Parathyroid adenoma (tissue), 2 donors: ENCODE results near the gene MAP3K20.

Experiments used
- H2AFZ ChIP-seq: fragments of 300-600 bp; sonication (generic); one replicate; pipeline ENCODE4 v1.7.0; 2017; ENCODE audit warnings: antibody characterized with exemption, mild to moderate bottlenecking
- H3K27ac ChIP-seq: fragments of 300-600 bp; sonication (generic); one replicate; pipeline ENCODE4 v1.7.0; 2017
- H3K27me3 ChIP-seq: fragments of 300-600 bp; sonication (generic); one replicate; pipeline ENCODE4 v1.7.0; 2017; ENCODE audit warnings: low read length; ENCODE audit not compliant: control insufficient read depth, insufficient read depth
- H3K36me3 ChIP-seq: fragments of 300-600 bp; sonication (generic); one replicate; pipeline ENCODE4 v1.7.0; 2017; ENCODE audit warnings: low read length; ENCODE audit not compliant: control insufficient read depth, insufficient read depth
- H3K4me1 ChIP-seq: fragments of 300-600 bp; sonication (generic); one replicate; pipeline ENCODE4 v1.7.0; 2017; ENCODE audit warnings: control low read depth
- H3K4me2 ChIP-seq: fragments of 300-600 bp; sonication (generic); one replicate; pipeline ENCODE4 v1.7.0; 2017; ENCODE audit warnings: low read length
- H3K4me3 ChIP-seq: fragments of 300-600 bp; sonication (generic); one replicate; pipeline ENCODE4 v1.7.0; 2017; ENCODE audit warnings: low read depth, low read length
- H3K79me2 ChIP-seq: fragments of 300-600 bp; sonication (generic); one replicate; pipeline ENCODE4 v1.7.0; 2017; ENCODE audit warnings: control low read depth
- H3K9ac ChIP-seq: fragments of 300-600 bp; sonication (generic); one replicate; pipeline ENCODE4 v1.7.0; 2017; ENCODE audit warnings: mild to moderate bottlenecking
- H3K9me3 ChIP-seq: fragments of 300-600 bp; sonication (generic); one replicate; pipeline ENCODE4 v1.7.0; 2017; ENCODE audit warnings: low read length; ENCODE audit not compliant: control insufficient read depth
- CTCF ChIP-seq: fragments of 300-600 bp; sonication (generic); IDR thresholded peaks from one replicate; pipeline ENCODE4 v1.7.0; 2017; ENCODE audit warnings: antibody characterized with exemption, mild to moderate bottlenecking
- donor health status: primary hyperparathyroidism.

MAP3K20 gene

GRCh38 chr2:173062801-173063200 lies 12.8 kb upstream of the MAP3K20 start:
- Histone ChIP-seq H3K9ac (no peak overlapping the region), H3K4me1 (no peaks in the 10 kb centered on the region), H2AFZ (no peak overlapping the region), H3K36me3 (no peaks in the 10 kb centered on the region), H3K4me2 (no peak overlapping the region), H3K9me3 (no peaks in the 10 kb centered on the region), H3K27me3 (no peaks in the 10 kb centered on the region), H3K27ac (no peak overlapping the region), H3K4me3 (no peak overlapping the region), H3K79me2 (no peaks in the 10 kb centered on the region)
- TF ChIP-seq CTCF, result no peak

GRCh38 chr2:173064151-173064805 lies 11.4 kb upstream of the MAP3K20 start:
- H3K36me3 ChIP-seq, result no peaks in the 10 kb centered on the region
- no peak for TF ChIP-seq CTCF
- no peak overlapping the region for H3K9ac ChIP-seq
- H2AFZ ChIP-seq, result no peak overlapping the region
- H3K27ac ChIP-seq, result no peak overlapping the region
- H3K4me3 ChIP-seq, result no peak overlapping the region
- no peak overlapping the region for H3K4me2 ChIP-seq
- no peaks in the 10 kb centered on the region for H3K9me3 ChIP-seq
- H3K4me1 ChIP-seq, result no peaks in the 10 kb centered on the region
- no peaks in the 10 kb centered on the region for H3K79me2 ChIP-seq
- H3K27me3 ChIP-seq, result no peaks in the 10 kb centered on the region

GRCh38 chr2:173066887-173067676 lies 8.6 kb upstream of the MAP3K20 start:
- Histone ChIP-seq H3K36me3 (no peaks in the 10 kb centered on the region), H3K27me3 (no peaks in the 10 kb centered on the region), H3K4me2 (no peak overlapping the region), H3K9me3 (no peaks in the 10 kb centered on the region), H3K4me3 (no peak overlapping the region), H3K9ac (no peak overlapping the region), H3K27ac (no peak overlapping the region), H2AFZ (no peak overlapping the region), H3K79me2 (no peaks in the 10 kb centered on the region), H3K4me1 (no peaks in the 10 kb centered on the region)
- TF ChIP-seq CTCF, result no peak

- Histone ChIP-seq H3K4me2 (peak overlapping the region; percentile 74), H3K4me1 (peaks cover 10% of the 10 kb centered on the region), H3K9ac (no peak overlapping the region), H3K79me2 (peaks cover 22% of the 10 kb centered on the region), H2AFZ (peak overlapping the region; percentile 99), H3K4me3 (peak overlapping the region; percentile 58), H3K9me3 (no peaks in the 10 kb centered on the region), H3K36me3 (no peaks in the 10 kb centered on the region), H3K27ac (peak overlapping the region; percentile 92), H3K27me3 (no peaks in the 10 kb centered on the region)
- no peak for TF ChIP-seq CTCF
Measured at GRCh38 chr2:173075056-173075780, 428 bp upstream of the MAP3K20 start.
